Parietal lobe (tissue), 1 donor: Measurements from ENCODE around the gene DTYMK. TPM values are rescaled to one million over a fixed set of nuclear protein-coding genes. Genes with fewer than 3 reads are reported as not detected.

Experiments
- total RNA-seq: library from RNA; depleted of rRNA; stranded (reverse); fragments of >200 nt; gene quantifications from one replicate; pipeline ENCODE4 v1.2.3, GENCODE V29; 2014

Gene DTYMK
- total RNA-seq: 14.1 TPM

GRCh38 chr2:241686650-241687425, at the start of gene DTYMK:
DTYMK (minus strand) TSS chr2:241686815; CDS start chr2:241686783, 32 bp downstream.

GRCh38 chr2:241734467-241735208, 48.0 kb upstream of the DTYMK start, which contains the start of gene D2HGDH:
D2HGDH (plus strand) TSS chr2:241734630; CDS start chr2:241735225, 595 bp downstream.

GRCh38 chr2:241701399-241702154, 15.0 kb upstream of the DTYMK start, which contains the start of gene ING5:
ING5 (plus strand) TSS chr2:241702039; CDS start chr2:241702066, 27 bp downstream.

GRCh38 chr2:241637018-241637794, 49.4 kb downstream of the DTYMK start, which contains the start of the genes ATG4B and THAP4:
ATG4B (plus strand) TSS chr2:241637693; CDS start chr2:241637715, 22 bp downstream.
THAP4 (minus strand) TSS chr2:241637158; CDS start chr2:241637017, 141 bp downstream.

Other genes with a start within 250 kb of the DTYMK start
- 209 TPM for gene STK25, start 178.2 kb downstream of the DTYMK start, total RNA-seq
- gene BOK, start 128.1 kb downstream of the DTYMK start, total RNA-seq: 19.4 TPM
- gene THAP4, start 49.7 kb downstream of the DTYMK start, total RNA-seq: 22.2 TPM
- gene ATG4B, start 49.1 kb downstream of the DTYMK start, total RNA-seq: 72.6 TPM
- 47.9 TPM for gene ING5, start 15.2 kb upstream of the DTYMK start, total RNA-seq
- gene D2HGDH, start 47.8 kb upstream of the DTYMK start, total RNA-seq: 11.9 TPM
- 1.3 TPM for gene GAL3ST2, start 90.0 kb upstream of the DTYMK start, total RNA-seq
- 0.63 TPM for gene NEU4, start 122.4 kb upstream of the DTYMK start, total RNA-seq
- not detected for gene PDCD1, start 172.1 kb upstream of the DTYMK start, total RNA-seq
- gene RTP5, start 182.9 kb upstream of the DTYMK start, total RNA-seq: 3.1 TPM